ENCODE results near the gene CLDN9. TPM values are rescaled to one million over a fixed set of nuclear protein-coding genes. Genes with fewer than 3 reads are reported as not detected.
A peak's percentile ranks its signal among the peaks of the same experiment; 100 is the strongest.

The CLDN9 gene
- total and polyA plus RNA-seq, 12 donors, result 0.19 to 3.2 (median 0.90) TPM

DNA sequence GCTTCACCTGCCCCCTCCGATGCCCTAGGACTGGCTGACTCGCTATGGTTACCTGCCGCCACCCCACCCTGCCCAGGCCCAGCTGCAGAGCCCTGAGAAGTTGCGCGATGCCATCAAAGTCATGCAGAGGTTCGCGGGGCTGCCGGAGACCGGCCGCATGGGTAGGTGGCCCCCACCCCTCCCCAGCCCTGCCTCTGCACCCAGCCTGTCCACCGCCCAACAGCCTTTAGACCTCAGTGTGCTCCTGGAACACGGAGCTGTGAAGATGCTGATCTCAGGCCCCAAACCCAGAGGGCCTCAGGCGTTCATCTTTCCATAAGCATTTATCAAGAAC is 34.6 kb downstream of the CLDN9 start:
- WGBS, 2 donors, result 19 to 24% methylated on average over 13 of the region's 13 CpGs

GRCh38 chr16:3049921-3050481 is 37.3 kb downstream of the CLDN9 start:
- Histone ChIP-seq H3K27me3 (peaks cover 6 to 59% (median 45%) of the 10 kb centered on the region in 7 donors), H3K4me3 (peak overlapping the region in 1 of 10 donors; percentile 65), H3K36me3 (no peaks in the 10 kb centered on the region), H3K27ac (peak overlapping the region in 1 of 10 donors; percentile 70), H3K4me1 (peaks cover 13 to 24% (median 19%) of the 10 kb centered on the region in 9 donors), H3K9me3 (no peaks in the 10 kb centered on the region)
- no peak for ATAC-seq
- intact Hi-C loops (cut with DNase I), result loop anchor here in 3 of 10 donors (10.0 kb wide), 2 partner anchors 65 to 115 kb away; partner anchors contain the start of gene ZNF205 (in 1 of the 3)
- WGBS, 2 donors, result 83 to 88% methylated on average over 24 to 26 of the region's 26 CpGs
- no peak for DNase-seq
- TF ChIP-seq, protein P1, sequence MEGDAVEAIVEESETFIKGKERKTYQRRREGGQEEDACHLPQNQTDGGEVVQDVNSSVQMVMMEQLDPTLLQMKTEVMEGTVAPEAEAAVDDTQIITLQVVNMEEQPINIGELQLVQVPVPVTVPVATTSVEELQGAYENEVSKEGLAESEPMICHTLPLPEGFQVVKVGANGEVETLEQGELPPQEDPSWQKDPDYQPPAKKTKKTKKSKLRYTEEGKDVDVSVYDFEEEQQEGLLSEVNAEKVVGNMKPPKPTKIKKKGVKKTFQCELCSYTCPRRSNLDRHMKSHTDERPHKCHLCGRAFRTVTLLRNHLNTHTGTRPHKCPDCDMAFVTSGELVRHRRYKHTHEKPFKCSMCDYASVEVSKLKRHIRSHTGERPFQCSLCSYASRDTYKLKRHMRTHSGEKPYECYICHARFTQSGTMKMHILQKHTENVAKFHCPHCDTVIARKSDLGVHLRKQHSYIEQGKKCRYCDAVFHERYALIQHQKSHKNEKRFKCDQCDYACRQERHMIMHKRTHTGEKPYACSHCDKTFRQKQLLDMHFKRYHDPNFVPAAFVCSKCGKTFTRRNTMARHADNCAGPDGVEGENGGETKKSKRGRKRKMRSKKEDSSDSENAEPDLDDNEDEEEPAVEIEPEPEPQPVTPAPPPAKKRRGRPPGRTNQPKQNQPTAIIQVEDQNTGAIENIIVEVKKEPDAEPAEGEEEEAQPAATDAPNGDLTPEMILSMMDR (IDR thresholded peaks at IDR 0.05), result no peak

More for the DNA sequence above, 34.6 kb downstream of the CLDN9 start:
- Histone ChIP-seq H3K9me3 (no peaks in the 10 kb centered on the region), H3K27me3 (peaks cover 6 to 82% (median 71%) of the 10 kb centered on the region in 7 donors), H3K4me1 (peaks cover 13 to 26% (median 19%) of the 10 kb centered on the region in 9 donors), H3K36me3 (no peaks in the 10 kb centered on the region), H3K27ac (peak overlapping the region in 1 of 10 donors; percentile 84), H3K4me3 (peak overlapping the region in 2 of 10 donors; percentile 65)
- intact Hi-C loops (cut with DNase I), result no loop called here
- TF ChIP-seq, protein P1 (IDR thresholded peaks at IDR 0.05), result no peak
- ATAC-seq (no peak), DNase-seq (no peak)

GRCh38 chr16:3050487-3050886 is 37.8 kb downstream of the CLDN9 start:
- H3K4me3 ChIP-seq, result peak overlapping the region in 1 of 10 donors; percentile 65
- DNase-seq, result no peak
- peak overlapping the region in 1 of 10 donors; percentile 70 for H3K27ac ChIP-seq
- no peak for ATAC-seq
- WGBS, 2 donors, result 78 to 79% methylated on average over 5 of the region's 5 CpGs
- TF ChIP-seq, protein P1 (IDR thresholded peaks at IDR 0.05), result no peak
- intact Hi-C loops (cut with DNase I), result loop anchor here in 3 of 10 donors (10.0 kb wide), 2 partner anchors 64 to 114 kb away; partner anchors contain the start of gene ZNF205 (in 1 of the 3)
- H3K4me1 ChIP-seq, result peaks cover 10 to 24% (median 15%) of the 10 kb centered on the region in 9 donors
- H3K27me3 ChIP-seq, result peaks cover 6 to 54% (median 41%) of the 10 kb centered on the region in 7 donors
- H3K9me3 ChIP-seq, result no peaks in the 10 kb centered on the region
- H3K36me3 ChIP-seq, result no peaks in the 10 kb centered on the region

- intact Hi-C loops (cut with DNase I), result loop anchor here in 3 of 10 donors (10.0 kb wide), 2 partner anchors 64 to 114 kb away; partner anchors contain the start of gene ZNF205 (in 1 of the 3)
- 30 to 46% methylated on average over 4 of the region's 4 CpGs for WGBS, 2 donors
- peak overlapping the region in 1 of 10 donors; percentile 65 for H3K4me3 ChIP-seq
- H3K9me3 ChIP-seq, result no peaks in the 10 kb centered on the region
- H3K4me1 ChIP-seq, result peaks cover 4 to 22% (median 9%) of the 10 kb centered on the region in 9 donors
- TF ChIP-seq, protein P1 (IDR thresholded peaks at IDR 0.05), result no peak
- no peak for DNase-seq
- peaks cover 6 to 49% (median 35%) of the 10 kb centered on the region in 7 donors for H3K27me3 ChIP-seq
- ATAC-seq, result no peak
- H3K36me3 ChIP-seq, result no peaks in the 10 kb centered on the region
- peak overlapping the region in 1 of 10 donors; percentile 70 for H3K27ac ChIP-seq
Measured at GRCh38 chr16:3051009-3051408, 38.3 kb downstream of the CLDN9 start.
